Karpas-422 (cell line): ENCODE data around the gene CCN5. TPM values are rescaled to one million over a fixed set of nuclear protein-coding genes. Genes with fewer than 3 reads are reported as not detected.
"Not testable (repeated sequence)": the region's sequence is repeated elsewhere in the genome, so short reads cannot be mapped to it uniquely, and the experiment has no call there.

ENCODE experiments used
- DNase-seq: peaks from one replicate; pipeline ENCODE4 v3.0.0-alpha.2; 2015
- H2AFZ ChIP-seq: fragments of 200-600 bp; sonication (generic); 2 replicates; pipeline ENCODE4 v1.6.1; 2014; ENCODE audit warnings: antibody characterized with exemption, low read length, mixed read lengths
- H3K27ac ChIP-seq: fragments of 200-600 bp; sonication (generic); 2 replicates; pipeline ENCODE4 v1.5.1; 2014; ENCODE audit warnings: mild to moderate bottlenecking, low read length, moderate library complexity
- H3K27me3 ChIP-seq: fragments of 200-600 bp; sonication (generic); 2 replicates; pipeline ENCODE4 v1.6.1; 2014; ENCODE audit warnings: low read length, mixed read lengths
- H3K36me3 ChIP-seq: fragments of 200-600 bp; sonication (generic); 2 replicates; pipeline ENCODE4 v1.6.1; 2014; ENCODE audit warnings: low read length, mixed read lengths; ENCODE audit not compliant: insufficient read depth
- H3K4me1 ChIP-seq: fragments of 200-600 bp; sonication (generic); 2 replicates; pipeline ENCODE4 v1.6.1; 2014; ENCODE audit warnings: mild to moderate bottlenecking, low read length, mixed read lengths
- H3K4me2 ChIP-seq: fragments of 200-600 bp; sonication (generic); 2 replicates; pipeline ENCODE4 v1.6.1; 2014; ENCODE audit warnings: low read length, low read depth, mild to moderate bottlenecking; ENCODE audit not compliant: poor library complexity, severe bottlenecking
- H3K4me3 ChIP-seq: fragments of 200-600 bp; sonication (generic); 2 replicates; pipeline ENCODE4 v1.5.1; 2014; ENCODE audit warnings: mild to moderate bottlenecking, antibody characterized with exemption, low read length, mixed read lengths
- H3K79me2 ChIP-seq: fragments of 200-600 bp; sonication (generic); 2 replicates; pipeline ENCODE4 v1.6.1; 2014; ENCODE audit warnings: mild to moderate bottlenecking, low read length, mixed read lengths
- H3K9ac ChIP-seq: fragments of 200-600 bp; sonication (generic); 2 replicates; pipeline ENCODE4 v1.6.0; 2014; ENCODE audit warnings: low read length
- H3K9me2 ChIP-seq: fragments of 200-600 bp; sonication (generic), shearing (Covaris generic); replicated peaks from 2 replicates; pipeline ENCODE4 v1.6.0; 2014; ENCODE audit warnings: mild to moderate bottlenecking, low read length, moderate library complexity; ENCODE audit not compliant: insufficient read depth
- H3K9me3 ChIP-seq: fragments of 300-700, 200-600 bp; sonication (generic); 2 replicates; pipeline ENCODE4 v1.6.1; 2014; ENCODE audit warnings: low read length, mixed read lengths
- H4K20me1 ChIP-seq: fragments of 200-600 bp; sonication (generic); 2 replicates; pipeline ENCODE4 v1.6.1; 2014; ENCODE audit warnings: mild to moderate bottlenecking, antibody characterized with exemption, low read length, low read depth; ENCODE audit not compliant: insufficient read depth
- total RNA-seq: library from RNA; depleted of rRNA; stranded (reverse); fragments of >200 nt; shearing (Covaris generic); gene quantifications from 2 replicates; pipeline ENCODE4 v1.2.3, GENCODE V29; 2014; ENCODE audit warnings: low replicate concordance

Gene CCN5
- total RNA-seq, 1 experiment from 2014 or later, result not detected

GRCh38 chr20:44756956-44757355 lies 41.8 kb downstream of the CCN5 start:
- Histone ChIP-seq H3K27ac (no peak overlapping the region), H3K27me3 (no peaks in the 10 kb centered on the region), H3K4me2 (no peak overlapping the region), H3K9ac (no peak overlapping the region), H2AFZ (no peak overlapping the region), H3K9me2 (no peaks in the 10 kb centered on the region), H3K36me3 (no peaks in the 10 kb centered on the region), H3K4me3 (no peak overlapping the region), H3K4me1 (no peaks in the 10 kb centered on the region), H4K20me1 (no peaks in the 10 kb centered on the region), H3K9me3 (no peaks in the 10 kb centered on the region), H3K79me2 (no peaks in the 10 kb centered on the region)
- no peak for DNase-seq

GRCh38 chr20:44758247-44759101 lies 43.3 kb downstream of the CCN5 start:
- Histone ChIP-seq H3K27ac (no peak overlapping the region), H3K79me2 (no peaks in the 10 kb centered on the region), H2AFZ (no peak overlapping the region), H3K9me2 (no peaks in the 10 kb centered on the region), H3K4me3 (no peak overlapping the region), H3K4me2 (no peak overlapping the region), H3K9me3 (no peaks in the 10 kb centered on the region), H3K9ac (no peak overlapping the region), H4K20me1 (no peaks in the 10 kb centered on the region), H3K4me1 (no peaks in the 10 kb centered on the region), H3K27me3 (no peaks in the 10 kb centered on the region), H3K36me3 (no peaks in the 10 kb centered on the region)
- DNase-seq, result no peak

DNA sequence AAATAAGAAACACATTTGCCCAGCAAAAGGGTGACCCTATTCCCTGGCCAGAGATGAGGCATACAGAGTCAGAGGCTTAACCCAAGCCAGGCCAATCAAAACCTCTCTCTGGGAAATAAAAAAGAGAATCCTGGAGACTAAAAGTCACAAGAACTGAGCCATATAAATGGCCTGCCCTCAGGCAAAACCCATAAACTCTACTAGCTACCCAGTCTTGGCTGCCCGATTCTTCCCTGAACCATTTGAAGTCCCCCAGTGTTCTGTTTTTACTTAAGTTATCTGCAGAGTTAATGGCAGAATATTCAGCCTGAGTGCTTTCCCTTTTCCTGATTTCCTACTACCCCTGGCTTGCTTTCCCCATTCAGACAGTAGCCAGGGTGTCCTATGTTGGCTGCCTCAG lies 44.4 kb downstream of the CCN5 start:
- no peaks in the 10 kb centered on the region for H4K20me1 ChIP-seq
- no peaks in the 10 kb centered on the region for H3K79me2 ChIP-seq
- DNase-seq, result no peak
- H3K9me3 ChIP-seq, result no peaks in the 10 kb centered on the region
- no peak overlapping the region for H3K4me2 ChIP-seq
- no peak overlapping the region for H3K4me3 ChIP-seq
- no peaks in the 10 kb centered on the region for H3K9me2 ChIP-seq
- H3K4me1 ChIP-seq, result no peaks in the 10 kb centered on the region
- no peak overlapping the region for H3K9ac ChIP-seq
- H2AFZ ChIP-seq, result no peak overlapping the region
- H3K36me3 ChIP-seq, result no peaks in the 10 kb centered on the region
- H3K27me3 ChIP-seq, result no peaks in the 10 kb centered on the region
- no peak overlapping the region for H3K27ac ChIP-seq

- H2AFZ ChIP-seq, result no peak overlapping the region
- no peaks in the 10 kb centered on the region for H3K9me2 ChIP-seq
- H3K9me3 ChIP-seq, result no peaks in the 10 kb centered on the region
- no peaks in the 10 kb centered on the region for H4K20me1 ChIP-seq
- no peak overlapping the region for H3K27ac ChIP-seq
- H3K4me3 ChIP-seq, result no peak overlapping the region
- no peaks in the 10 kb centered on the region for H3K4me1 ChIP-seq
- no peaks in the 10 kb centered on the region for H3K36me3 ChIP-seq
- no peak for DNase-seq
- H3K27me3 ChIP-seq, result no peaks in the 10 kb centered on the region
- no peak overlapping the region for H3K9ac ChIP-seq
- no peaks in the 10 kb centered on the region for H3K79me2 ChIP-seq
- H3K4me2 ChIP-seq, result no peak overlapping the region
Observed at GRCh38 chr20:44761423-44761822, 46.3 kb downstream of the CCN5 start.

GRCh38 chr20:44762466-44763140 lies 47.4 kb downstream of the CCN5 start:
- Histone ChIP-seq H3K27ac (no peak overlapping the region), H2AFZ (no peak overlapping the region), H3K79me2 (no peaks in the 10 kb centered on the region), H4K20me1 (no peaks in the 10 kb centered on the region), H3K9ac (no peak overlapping the region), H3K36me3 (no peaks in the 10 kb centered on the region), H3K4me1 (no peaks in the 10 kb centered on the region), H3K4me2 (no peak overlapping the region), H3K9me3 (no peaks in the 10 kb centered on the region), H3K9me2 (no peaks in the 10 kb centered on the region), H3K27me3 (no peaks in the 10 kb centered on the region), H3K4me3 (no peak overlapping the region)
- no peak for DNase-seq

- H4K20me1 ChIP-seq, H3K27ac ChIP-seq, DNase-seq, H3K36me3 ChIP-seq, H3K79me2 ChIP-seq, H3K4me2 ChIP-seq, H2AFZ ChIP-seq, H3K4me3 ChIP-seq, H3K9me3 ChIP-seq, H3K27me3 ChIP-seq, H3K4me1 ChIP-seq, H3K9me2 ChIP-seq, H3K9ac ChIP-seq: not testable (repeated sequence)
Observed at GRCh38 chr20:44763798-44764197, 48.6 kb downstream of the CCN5 start.

GRCh38 chr20:44765091-44765490 lies 49.9 kb downstream of the CCN5 start:
- Histone ChIP-seq H3K9me3 (no peaks in the 10 kb centered on the region), H3K27me3 (no peaks in the 10 kb centered on the region)
- no peak for DNase-seq

GRCh38 chr20:44765701-44766347 lies 50.7 kb downstream of the CCN5 start:
- no peak for DNase-seq

More at GRCh38 chr20:44765091-44765490, 49.9 kb downstream of the CCN5 start:
- Histone ChIP-seq H2AFZ (no peak overlapping the region), H3K4me3 (no peak overlapping the region), H3K4me2 (no peak overlapping the region), H3K9ac (no peak overlapping the region), H4K20me1 (no peaks in the 10 kb centered on the region), H3K27ac (no peak overlapping the region), H3K36me3 (no peaks in the 10 kb centered on the region), H3K79me2 (no peaks in the 10 kb centered on the region), H3K4me1 (no peaks in the 10 kb centered on the region), H3K9me2 (no peaks in the 10 kb centered on the region)

More at GRCh38 chr20:44765701-44766347, 50.7 kb downstream of the CCN5 start:
- H3K9me3 ChIP-seq, result no peaks in the 10 kb centered on the region
- H2AFZ ChIP-seq, result no peak overlapping the region
- no peaks in the 10 kb centered on the region for H3K9me2 ChIP-seq
- no peaks in the 10 kb centered on the region for H3K27me3 ChIP-seq
- no peak overlapping the region for H3K9ac ChIP-seq
- no peaks in the 10 kb centered on the region for H3K4me1 ChIP-seq
- no peak overlapping the region for H3K27ac ChIP-seq
- H3K4me2 ChIP-seq, result no peak overlapping the region
- H4K20me1 ChIP-seq, result no peaks in the 10 kb centered on the region
- no peak overlapping the region for H3K4me3 ChIP-seq
- no peaks in the 10 kb centered on the region for H3K79me2 ChIP-seq
- H3K36me3 ChIP-seq, result no peaks in the 10 kb centered on the region
